DND-41 (cell line): ENCODE measurements around the gene GRIK4.

ENCODE experiments used
- CTCF ChIP-seq: IDR thresholded peaks from 2 replicates; pipeline ENCODE4 v1.5.1; 2012; ENCODE audit warnings: borderline replicate concordance, low read length, moderate library complexity, mild to moderate bottlenecking; ENCODE audit not compliant: poor library complexity, severe bottlenecking; ENCODE audit errors: extremely low read depth
- EZH2 ChIP-seq: IDR thresholded peaks from 3 replicates; pipeline ENCODE4 v1.6.1; 2012; ENCODE audit warnings: borderline replicate concordance, low read depth, mild to moderate bottlenecking, moderate library complexity, low read length, inconsistent platforms; ENCODE audit not compliant: severe bottlenecking

- TF ChIP-seq CTCF (no peak), EZH2 (no peak)
Observed at GRCh38 chr11:120832481-120833238, 321.1 kb downstream of the GRIK4 start.
